22Rv1 (cell line): ENCODE measurements around the gene SH3BP4.

ENCODE experiments used
- ZFX ChIP-seq: fragments of 450-650 bp; IDR thresholded peaks from 2 replicates; pipeline ENCODE4 v1.6.1; 2017; ENCODE audit warnings: antibody characterized with exemption, borderline replicate concordance
- TF ChIP-seq, protein P1 (sequence below): fragments of 450-650 bp; IDR thresholded peaks from 2 replicates; pipeline ENCODE4 v1.5.1; 2017; ENCODE audit warnings: mild to moderate bottlenecking

DNA sequence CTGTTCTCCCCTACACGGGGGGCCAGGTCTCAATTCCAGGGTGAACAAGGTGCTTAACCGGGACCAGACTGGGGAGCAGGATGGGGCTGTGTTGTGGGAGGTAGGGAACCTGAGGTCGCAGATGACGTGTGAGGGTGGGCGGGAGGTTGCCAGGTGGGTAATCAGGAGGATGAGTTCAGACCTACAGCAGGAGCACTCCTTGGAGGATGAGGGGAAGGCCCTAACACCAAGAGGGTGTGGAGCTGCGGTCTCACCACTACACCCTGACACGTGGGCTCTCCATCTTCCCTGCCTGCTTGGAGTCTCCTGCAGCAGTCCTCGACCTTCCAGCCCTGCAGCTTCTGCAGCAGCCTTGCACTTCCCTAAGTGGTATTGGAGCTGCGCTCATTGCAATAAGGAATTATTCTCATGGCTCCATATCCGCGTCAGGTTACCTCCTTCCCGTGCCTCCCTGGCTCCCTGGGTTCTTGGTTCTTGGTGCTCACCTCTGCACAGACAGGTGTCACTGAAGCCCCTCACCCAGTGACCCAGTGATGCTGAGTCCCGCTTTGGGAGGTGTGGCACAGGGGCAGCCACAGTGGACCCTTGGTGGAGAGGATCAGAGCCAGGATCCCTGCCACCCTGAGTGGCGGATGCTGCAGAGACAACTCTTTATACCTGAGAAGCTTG, 15.5 kb downstream of the SH3BP4 start:
- TF ChIP-seq, protein P1, sequence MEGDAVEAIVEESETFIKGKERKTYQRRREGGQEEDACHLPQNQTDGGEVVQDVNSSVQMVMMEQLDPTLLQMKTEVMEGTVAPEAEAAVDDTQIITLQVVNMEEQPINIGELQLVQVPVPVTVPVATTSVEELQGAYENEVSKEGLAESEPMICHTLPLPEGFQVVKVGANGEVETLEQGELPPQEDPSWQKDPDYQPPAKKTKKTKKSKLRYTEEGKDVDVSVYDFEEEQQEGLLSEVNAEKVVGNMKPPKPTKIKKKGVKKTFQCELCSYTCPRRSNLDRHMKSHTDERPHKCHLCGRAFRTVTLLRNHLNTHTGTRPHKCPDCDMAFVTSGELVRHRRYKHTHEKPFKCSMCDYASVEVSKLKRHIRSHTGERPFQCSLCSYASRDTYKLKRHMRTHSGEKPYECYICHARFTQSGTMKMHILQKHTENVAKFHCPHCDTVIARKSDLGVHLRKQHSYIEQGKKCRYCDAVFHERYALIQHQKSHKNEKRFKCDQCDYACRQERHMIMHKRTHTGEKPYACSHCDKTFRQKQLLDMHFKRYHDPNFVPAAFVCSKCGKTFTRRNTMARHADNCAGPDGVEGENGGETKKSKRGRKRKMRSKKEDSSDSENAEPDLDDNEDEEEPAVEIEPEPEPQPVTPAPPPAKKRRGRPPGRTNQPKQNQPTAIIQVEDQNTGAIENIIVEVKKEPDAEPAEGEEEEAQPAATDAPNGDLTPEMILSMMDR, result no peak
- no peak for TF ChIP-seq ZFX
